Measurements from ENCODE around the gene PVALEF.

DNA sequence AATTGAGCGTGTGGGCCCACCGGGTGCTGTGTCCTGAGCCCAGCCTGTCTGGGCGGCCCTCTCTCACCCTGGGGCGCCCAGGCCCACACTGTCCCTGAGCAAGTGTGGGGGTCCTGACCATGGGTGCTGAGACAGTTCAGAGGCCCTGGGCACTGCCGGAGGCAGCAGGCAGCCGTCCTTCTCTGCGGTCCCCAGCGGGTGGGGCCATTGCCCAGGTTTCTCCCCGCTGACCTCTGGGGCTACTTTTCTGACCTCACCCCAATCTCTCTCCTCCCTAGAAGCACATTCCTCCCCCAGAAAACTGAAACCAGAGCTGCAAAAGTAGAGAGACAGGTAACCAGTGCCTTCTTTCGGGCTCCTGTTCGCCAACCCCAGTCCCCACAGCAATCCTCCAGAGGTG is 36.0 kb upstream of the PVALEF start:
- TF ChIP-seq, protein P1, sequence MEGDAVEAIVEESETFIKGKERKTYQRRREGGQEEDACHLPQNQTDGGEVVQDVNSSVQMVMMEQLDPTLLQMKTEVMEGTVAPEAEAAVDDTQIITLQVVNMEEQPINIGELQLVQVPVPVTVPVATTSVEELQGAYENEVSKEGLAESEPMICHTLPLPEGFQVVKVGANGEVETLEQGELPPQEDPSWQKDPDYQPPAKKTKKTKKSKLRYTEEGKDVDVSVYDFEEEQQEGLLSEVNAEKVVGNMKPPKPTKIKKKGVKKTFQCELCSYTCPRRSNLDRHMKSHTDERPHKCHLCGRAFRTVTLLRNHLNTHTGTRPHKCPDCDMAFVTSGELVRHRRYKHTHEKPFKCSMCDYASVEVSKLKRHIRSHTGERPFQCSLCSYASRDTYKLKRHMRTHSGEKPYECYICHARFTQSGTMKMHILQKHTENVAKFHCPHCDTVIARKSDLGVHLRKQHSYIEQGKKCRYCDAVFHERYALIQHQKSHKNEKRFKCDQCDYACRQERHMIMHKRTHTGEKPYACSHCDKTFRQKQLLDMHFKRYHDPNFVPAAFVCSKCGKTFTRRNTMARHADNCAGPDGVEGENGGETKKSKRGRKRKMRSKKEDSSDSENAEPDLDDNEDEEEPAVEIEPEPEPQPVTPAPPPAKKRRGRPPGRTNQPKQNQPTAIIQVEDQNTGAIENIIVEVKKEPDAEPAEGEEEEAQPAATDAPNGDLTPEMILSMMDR (IDR thresholded peaks at IDR 0.05; ENCODE audit: control extremely low read depth in 1 of 3, insufficient read depth in 1 of 3, low read depth in 1 of 3, low read length in 3 of 3), result peak; percentile 53 to 64 (median 62)
- TF ChIP-seq, protein P2, sequence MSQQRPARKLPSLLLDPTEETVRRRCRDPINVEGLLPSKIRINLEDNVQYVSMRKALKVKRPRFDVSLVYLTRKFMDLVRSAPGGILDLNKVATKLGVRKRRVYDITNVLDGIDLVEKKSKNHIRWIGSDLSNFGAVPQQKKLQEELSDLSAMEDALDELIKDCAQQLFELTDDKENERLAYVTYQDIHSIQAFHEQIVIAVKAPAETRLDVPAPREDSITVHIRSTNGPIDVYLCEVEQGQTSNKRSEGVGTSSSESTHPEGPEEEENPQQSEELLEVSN (IDR thresholded peaks at IDR 0.05), result no peak
- TF ChIP-seq EGR1 (IDR thresholded peaks at IDR 0.05; ENCODE audit: borderline replicate concordance, low read depth, low read length) (no peak), RAD21 (IDR thresholded peaks at IDR 0.05 in 1 of 2, conservative IDR thresholded peaks at IDR 0.05 in 1 of 2; ENCODE audit: low read depth in 2 of 2, low read length in 2 of 2) (peak; percentile 72 to 77), SP1 (IDR thresholded peaks at IDR 0.05; ENCODE audit: low read depth, low read length) (no peak), POLR2A (IDR thresholded peaks at IDR 0.05; ENCODE audit: control extremely low read depth in 1 of 2, low read depth in 2 of 2, low read length in 2 of 2) (no peak), CREB1 (IDR thresholded peaks at IDR 0.05) (no peak), RFX5 (IDR thresholded peaks at IDR 0.05; ENCODE audit: borderline replicate concordance, low read depth, low read length) (no peak)
- TF ChIP-seq, protein P3, sequence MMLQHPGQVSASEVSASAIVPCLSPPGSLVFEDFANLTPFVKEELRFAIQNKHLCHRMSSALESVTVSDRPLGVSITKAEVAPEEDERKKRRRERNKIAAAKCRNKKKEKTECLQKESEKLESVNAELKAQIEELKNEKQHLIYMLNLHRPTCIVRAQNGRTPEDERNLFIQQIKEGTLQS (IDR thresholded peaks at IDR 0.05; ENCODE audit: insufficient read depth, low read depth, low read length), result no peak
